EL (cell line): Measurements from ENCODE around the gene YIPF2.
"Not testable (repeated sequence)": the region's sequence is repeated elsewhere in the genome, so short reads cannot be mapped to it uniquely, and the experiment has no call there.

Experiments used
- DNase-seq: peaks from one replicate; pipeline ENCODE4 v3.0.0-alpha.2; 2016

Gene YIPF2

GRCh38 chr19:10908380-10908960 lies 20.0 kb downstream of the YIPF2 start:
- DNase-seq = no peak

DNA sequence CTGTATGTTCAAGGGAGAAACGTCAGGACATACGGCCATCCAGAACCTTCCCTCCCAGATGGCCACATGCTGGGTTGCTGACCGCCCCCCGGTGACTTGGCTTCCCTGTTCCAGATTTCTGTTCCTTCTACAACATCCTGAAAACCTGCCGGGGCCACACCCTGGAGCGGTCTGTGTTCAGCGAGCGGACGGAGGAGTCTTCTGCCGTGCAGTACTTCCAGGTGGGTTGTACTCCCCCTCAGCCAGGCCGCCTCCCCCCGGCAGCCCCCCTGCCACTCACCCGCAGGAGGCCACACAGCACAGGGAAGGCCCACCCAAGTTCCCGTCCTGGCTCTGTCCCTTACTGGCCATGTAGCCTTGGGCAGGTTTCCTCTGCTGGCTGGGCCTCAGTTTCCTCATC lies 20.5 kb downstream of the YIPF2 start:
- DNase-seq = no peak

- no peak for DNase-seq
Measured at GRCh38 chr19:10899151-10899653, 29.2 kb downstream of the YIPF2 start.

GRCh38 chr19:10898633-10899032 lies 29.8 kb downstream of the YIPF2 start:
- no peak for DNase-seq

DNA sequence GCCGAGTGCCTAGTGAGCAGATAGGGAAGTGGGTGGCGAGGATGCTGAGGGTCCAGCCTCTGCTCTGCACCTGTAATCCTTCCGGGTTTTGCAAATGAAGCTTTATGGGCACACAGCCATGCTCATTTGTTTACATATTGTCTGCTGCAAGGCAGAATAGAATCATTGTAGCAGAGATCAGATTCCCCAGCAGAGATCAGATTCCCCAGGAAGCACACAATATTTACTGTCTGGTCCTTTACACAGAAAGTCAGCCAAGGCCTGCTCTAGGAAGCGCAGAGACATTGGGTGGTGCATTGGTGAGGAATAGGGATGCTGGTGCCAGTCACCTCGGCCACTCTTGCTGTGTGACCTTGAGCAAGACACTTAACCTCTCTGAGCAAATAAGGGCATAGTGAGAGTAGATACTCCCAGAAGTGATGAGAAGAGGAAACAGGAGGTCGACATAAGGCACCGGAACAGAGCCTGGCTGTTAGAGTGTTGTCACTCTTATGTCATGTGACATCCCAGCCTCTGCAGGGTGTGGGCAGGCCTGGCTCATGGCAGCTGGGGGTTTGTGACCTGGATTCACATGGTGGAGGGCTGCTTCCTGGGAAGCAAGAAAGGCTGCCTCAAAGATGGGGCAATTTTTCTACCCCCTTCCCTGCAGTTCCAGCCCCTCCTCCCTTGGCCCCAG lies 31.4 kb downstream of the YIPF2 start:
- no peak for DNase-seq

DNA sequence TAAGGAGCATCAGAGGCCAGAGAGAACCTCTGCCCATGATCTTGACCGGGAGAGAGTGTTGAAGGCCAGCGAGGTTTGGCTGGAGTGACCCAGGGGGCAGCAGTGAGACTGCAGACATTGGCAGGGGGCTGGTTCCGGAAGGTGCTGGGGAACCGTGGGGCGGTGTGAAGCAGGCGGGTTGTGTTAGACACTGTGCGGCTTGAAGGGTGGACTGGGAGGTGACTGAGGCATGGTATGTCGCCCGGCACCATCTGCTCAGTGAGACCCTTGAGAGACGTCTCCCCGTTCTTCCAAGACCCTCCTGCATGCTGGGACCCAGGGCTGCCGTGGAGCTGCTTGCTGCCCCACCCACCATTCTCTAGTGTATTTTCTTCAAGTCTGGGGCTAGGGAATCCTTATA lies 32.5 kb downstream of the YIPF2 start:
- DNase-seq = no peak

DNA sequence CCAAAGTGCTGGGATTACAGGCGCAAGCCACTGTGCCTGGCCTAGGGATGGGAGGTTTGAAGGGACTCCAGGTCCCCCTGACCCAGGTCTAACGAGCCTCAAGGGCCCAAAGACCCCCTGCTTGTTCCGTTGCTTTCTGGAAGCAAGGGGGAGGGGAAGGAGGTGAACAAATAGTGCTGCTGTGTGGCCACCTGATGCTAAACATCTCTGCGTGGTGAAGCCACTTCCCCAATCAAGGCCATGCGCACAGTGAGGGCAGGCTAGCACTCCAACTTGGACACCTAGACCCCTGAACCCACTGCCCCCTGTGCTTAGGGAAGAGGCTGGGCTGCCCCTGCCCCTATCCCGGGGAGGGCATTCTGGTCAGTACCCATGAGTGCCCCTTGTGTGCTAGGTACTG lies 33.1 kb downstream of the YIPF2 start:
- DNase-seq = no peak

GRCh38 chr19:10894911-10895213 lies 33.6 kb downstream of the YIPF2 start:
- no peak for DNase-seq

GRCh38 chr19:10892256-10892655 lies 36.2 kb downstream of the YIPF2 start:
- no peak for DNase-seq

DNA sequence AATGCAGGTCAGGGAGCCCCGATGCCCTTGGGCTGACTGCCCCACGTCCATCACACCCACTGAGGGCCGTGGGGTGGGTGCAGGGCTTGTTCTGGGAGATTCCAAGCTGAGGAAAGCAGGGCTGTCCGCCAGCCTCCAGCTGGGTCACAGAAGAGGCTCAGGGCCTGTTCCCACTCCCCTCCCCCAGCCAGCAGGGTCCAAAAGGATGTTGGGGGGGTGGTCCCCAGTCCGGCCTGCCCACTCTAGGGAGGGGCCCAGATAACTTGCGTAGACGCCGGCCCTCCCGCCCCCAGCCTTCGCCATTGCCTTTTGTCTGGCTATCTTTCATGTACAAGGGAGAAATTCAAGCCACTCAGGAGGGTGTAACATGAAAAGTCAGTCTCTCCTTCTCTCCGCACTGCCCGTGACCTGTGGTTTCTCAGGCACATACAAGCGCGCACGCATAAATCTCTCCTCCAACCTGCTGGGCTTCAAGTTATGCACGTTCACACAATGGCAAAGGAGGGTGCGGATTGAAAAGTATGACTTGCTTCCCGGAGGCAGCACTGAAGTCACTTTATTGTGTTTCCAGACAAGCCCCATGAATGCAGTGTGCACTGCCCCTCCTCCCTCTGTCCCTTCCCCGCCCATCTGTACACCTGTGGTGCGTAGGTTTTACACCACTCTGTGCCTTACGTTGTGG lies 36.9 kb downstream of the YIPF2 start:
- DNase-seq = no peak

DNA sequence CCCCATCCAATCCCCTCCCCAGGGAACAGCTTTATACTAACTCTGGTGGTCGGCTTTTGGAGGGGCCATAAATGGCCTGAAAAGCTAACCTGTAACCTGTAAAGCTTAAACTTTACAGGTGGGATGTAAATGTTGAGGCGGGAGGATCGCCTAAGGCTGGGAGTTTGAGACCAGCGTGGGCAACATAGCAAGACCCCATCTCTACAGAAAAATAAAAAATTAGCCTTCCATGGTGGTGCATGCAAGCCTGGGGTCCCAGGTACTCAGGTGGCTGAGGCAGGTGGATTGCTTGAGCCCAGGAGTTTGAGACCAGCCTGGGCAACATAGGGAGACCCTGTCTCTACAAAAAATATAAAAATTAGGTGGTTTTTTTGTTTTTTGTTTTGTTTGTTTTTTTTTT lies 38.6 kb downstream of the YIPF2 start:
- DNase-seq = no peak

DNA sequence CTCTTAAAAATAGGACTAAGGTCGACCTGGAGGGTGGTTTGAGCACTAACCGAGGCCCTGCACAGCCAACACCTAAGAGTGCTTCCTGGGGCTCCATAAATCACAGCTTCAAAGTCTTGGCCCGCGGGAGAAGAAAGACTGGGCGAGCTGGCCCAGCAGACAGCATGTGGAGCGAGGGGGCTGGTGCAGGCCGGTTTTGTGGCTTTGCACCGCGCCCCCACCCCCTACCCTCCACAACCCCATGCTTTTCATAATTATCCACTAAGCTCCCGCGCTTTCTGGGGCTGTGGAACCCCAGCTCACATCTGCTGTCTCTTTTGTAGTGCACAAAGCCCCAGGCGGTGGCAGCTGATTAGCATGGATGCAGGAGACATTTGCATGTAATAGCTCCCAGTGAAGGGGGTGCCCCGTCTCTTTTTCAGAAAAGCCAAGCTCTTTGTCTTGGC lies 40.0 kb downstream of the YIPF2 start:
- DNase-seq = no peak

DNA sequence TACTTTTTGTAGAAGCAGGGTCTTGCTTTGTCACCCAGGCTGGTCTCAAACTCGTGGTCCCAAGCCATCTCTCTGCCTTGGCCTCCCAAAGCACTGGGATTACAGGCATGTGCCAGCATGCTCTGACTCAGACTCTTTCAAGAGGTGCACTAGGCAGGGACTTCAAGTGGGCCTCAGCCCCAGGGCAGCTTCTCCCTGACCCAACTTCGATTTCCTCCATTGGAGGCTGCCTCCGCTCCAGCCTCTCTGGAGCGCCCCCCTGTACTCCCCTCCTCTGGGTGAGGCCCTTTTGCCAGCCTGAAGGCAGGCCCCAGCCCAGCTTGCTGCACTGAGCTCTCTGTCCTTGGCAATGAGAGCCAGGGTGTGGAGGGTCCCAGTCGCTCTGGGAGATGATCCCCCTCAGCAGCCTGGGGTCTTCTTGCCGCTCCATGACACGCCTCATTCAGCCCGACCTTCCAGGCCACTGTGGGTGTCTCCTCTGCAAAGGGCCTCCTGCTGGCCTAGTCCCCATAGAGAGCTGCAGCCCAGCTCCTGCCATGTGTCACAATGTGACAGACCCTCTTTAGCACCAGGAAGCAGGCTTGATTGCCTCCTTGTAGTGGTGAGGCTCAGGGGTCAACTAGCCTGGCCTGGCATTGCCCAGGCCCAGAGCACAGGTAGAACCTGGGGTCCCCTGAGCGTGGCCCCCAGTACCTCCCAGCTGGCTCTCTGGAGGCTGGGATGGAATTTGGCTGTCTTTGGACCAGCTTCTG lies 40.6 kb downstream of the YIPF2 start:
- peak; percentile 32 for DNase-seq

GRCh38 chr19:10885201-10886169 lies 43.0 kb downstream of the YIPF2 start:
- DNase-seq = no peak

GRCh38 chr19:10884274-10884673 lies 44.2 kb downstream of the YIPF2 start:
- DNase-seq = peak; percentile 76

DNA sequence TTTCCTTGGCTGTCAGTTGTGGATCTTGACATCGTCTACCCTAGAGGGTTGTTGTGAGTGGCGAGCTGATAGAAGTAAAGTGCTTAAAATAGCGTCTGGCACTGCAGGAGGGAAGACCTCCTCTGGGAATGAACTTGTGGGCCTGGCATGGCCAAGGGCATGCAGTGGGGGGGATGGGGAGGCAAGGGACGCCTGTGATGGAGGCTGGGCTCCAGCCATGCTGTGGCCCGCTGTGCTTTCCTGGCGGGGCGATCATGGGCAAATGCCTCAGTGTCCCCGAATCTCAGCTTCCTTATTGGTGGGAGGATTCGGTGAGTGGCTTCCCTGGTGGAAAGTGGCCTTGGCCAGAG lies 46.4 kb downstream of the YIPF2 start:
- DNase-seq = no peak

- DNase-seq = no peak
Measured at GRCh38 chr19:10881403-10882107, 46.9 kb downstream of the YIPF2 start.

GRCh38 chr19:10878253-10878652 lies 50.2 kb downstream of the YIPF2 start:
- no peak for DNase-seq

- DNase-seq = not testable (repeated sequence)
Measured at GRCh38 chr19:10877608-10878007, 50.8 kb downstream of the YIPF2 start.

DNA sequence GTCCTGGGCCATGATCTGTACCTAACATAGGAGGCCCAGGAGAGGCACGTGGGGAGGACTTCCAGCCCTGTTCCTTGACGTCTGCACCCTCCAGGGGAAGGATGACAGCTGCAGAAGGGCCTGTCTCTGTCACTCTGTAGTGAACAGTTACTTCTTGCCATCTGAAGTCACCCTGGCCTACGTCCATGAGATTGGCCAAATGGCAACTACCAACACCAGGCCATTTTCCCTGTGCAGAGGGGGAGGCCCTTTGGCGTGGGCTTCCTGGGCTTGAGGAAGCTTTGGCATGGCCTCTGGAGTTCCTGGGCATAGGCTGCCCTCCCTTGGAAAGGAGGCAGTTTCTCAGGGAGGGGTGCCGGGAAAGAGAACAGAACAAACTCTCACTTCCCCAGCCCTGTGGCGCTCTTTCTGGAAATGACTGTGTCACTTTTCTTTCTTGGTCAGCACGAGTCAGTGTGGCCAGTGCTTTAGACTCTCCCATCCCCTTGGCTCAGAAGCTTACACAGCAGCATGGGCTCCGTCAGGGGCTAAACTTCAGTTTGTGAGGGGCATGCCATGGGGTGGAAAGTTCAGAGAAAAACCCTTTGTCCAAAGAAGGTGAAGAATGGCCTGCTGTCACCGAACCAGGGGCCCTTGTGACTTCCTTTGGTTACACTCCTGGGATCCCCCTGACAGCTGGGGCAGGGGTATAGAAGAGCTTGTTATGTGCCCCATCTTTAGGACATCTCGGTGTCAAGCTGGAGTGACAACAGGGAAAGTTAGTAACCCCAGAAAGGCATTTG lies 51.8 kb downstream of the YIPF2 start:
- DNase-seq = no peak

DNA sequence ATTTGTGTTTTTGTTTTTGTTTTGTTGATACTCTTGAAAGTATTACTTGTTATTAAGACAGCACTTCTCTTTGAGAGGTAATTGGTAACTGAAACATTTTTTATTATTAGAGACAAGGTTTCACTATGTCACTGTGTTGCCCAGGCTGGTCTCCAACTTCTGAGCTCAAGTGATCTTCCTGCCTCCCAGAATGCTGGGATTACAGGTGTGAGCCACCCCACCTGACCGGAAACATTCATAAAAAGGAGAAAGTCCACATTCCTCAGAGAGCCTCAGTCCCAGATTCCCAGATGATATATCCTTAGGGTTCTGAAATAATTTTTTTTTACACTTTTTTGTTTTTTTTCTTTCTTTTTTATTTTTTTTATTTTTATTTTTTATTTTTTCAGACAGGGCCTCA lies 54.4 kb downstream of the YIPF2 start:
- no peak for DNase-seq
